Dermis blood vessel endothelial cell (primary cell): Measurements from ENCODE around the gene TRIM67. TPM values are rescaled to one million over a fixed set of nuclear protein-coding genes. Genes with fewer than 3 reads are reported as not detected.

ENCODE experiments used
- DNase-seq: peaks from one replicate; pipeline ENCODE4 v3.0.0; 2010
- total RNA-seq: library from RNA; depleted of rRNA; stranded (reverse); fragments of >200 nt; gene quantifications from 2 replicates; pipeline ENCODE4 v1.2.3, GENCODE V29; 2014

Gene TRIM67
- total RNA-seq, 1 donor from 2014 or later: not detected

DNA sequence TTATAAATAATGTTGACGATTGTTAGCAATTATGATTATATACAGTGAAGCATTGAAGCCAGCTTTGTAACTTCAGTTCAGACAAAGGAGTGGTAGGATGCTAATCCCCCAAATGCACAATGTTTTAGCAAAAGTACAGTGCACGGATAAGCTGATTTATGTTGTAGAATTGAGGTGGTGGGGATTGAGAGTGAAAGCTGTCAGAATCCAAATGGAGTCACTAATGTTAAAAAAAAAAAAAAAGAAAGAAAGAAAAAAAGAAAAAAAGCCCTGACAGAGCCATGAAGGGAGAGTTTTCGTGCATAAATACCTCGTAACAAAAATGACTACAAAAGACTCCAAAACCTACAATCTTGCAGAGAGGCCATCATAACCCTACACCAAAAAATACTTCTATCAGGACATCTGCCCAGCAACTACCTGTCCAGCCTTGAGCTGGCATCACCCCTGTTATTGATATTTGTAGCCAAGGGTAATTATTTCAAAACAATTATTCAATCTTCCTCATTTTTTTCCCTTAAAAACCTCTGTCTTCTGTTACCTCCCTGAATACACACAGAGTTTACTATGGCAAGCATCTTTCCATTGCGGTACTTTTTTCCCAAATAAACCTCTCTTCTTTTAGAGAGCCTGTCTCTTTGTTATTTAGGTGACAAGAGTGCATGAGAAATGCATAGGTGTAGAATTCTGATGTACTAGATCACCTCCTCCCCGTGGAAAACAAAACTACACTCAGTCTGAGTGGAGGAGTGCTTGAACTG lies 2.5 kb upstream of the TRIM67 start:
- DNase-seq: no peak

DNA sequence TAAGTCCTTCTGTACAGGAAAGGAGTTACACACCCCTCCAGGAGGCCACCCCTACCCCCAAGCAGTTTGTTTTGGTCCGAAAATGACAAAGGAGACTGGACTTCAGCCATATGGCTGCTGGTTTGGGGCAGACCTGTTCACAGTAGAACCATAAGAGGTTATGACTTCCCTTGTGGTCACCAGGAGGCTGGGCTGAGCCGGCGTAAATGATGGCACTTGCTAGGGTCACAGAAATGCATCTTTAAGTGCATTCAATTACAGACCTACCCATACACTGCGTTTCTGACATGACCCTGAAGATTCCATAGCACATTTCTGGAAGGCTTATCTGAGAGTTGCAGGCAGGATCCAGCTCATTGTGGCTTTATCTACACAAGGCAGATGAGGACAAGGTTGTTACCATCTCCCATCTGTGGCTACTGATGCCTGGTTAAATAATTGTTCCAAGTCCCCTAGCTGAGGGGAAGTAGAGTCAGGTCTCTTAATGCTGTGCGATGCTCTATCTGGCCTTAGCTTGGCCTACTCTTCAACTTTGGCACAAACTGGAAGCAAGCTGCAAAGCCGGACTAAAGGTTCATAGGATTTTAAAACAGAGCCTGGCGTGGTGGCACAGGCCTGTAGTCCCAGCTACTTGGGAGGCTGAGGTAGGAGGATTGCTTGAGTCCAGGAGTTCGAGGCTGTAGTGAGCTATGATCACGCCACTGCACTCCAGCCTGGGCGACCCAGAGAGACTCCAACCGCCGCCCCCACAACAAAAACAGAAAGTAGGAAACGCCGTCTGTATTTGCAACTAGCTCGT lies 1.7 kb upstream of the TRIM67 start:
- no peak for DNase-seq

DNA sequence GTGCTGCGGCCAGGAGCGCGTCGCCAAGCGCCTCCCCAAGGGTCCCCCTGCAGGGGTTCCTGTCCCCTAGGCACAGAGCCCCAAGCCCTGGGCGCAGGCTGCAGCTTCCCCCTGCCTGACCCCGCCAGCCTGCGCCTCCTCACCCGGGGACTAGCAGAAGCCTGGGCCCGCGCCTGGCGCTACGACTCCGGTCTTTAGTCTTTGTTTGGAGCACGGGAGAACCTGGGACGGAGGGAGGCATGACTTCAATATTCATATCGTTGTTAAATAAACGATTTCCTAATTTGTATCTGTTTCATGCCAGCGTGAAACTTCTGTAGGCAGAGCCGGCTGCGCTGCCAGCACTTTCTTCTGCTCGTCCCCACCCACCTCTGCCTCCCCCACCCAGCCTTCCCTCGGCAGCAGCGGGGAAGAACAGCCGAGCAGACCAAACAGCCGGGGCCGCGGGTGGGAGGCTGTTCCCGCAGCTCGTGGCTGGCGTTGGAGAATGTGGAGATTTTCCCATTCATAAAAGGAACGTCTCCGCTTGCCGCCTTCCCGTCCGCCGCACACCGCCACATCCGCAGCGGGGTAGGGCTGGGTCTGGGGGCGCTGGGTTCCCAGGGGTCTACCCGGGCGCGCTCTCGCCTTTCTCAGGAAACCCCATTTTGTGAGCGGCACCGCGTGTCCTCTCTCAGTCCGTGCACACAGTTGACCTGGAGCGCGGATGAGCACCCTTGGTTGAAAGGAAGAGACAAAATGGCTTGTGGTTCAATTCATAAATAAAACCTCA lies 777 bp upstream of the TRIM67 start:
- DNase-seq: no peak

DNA sequence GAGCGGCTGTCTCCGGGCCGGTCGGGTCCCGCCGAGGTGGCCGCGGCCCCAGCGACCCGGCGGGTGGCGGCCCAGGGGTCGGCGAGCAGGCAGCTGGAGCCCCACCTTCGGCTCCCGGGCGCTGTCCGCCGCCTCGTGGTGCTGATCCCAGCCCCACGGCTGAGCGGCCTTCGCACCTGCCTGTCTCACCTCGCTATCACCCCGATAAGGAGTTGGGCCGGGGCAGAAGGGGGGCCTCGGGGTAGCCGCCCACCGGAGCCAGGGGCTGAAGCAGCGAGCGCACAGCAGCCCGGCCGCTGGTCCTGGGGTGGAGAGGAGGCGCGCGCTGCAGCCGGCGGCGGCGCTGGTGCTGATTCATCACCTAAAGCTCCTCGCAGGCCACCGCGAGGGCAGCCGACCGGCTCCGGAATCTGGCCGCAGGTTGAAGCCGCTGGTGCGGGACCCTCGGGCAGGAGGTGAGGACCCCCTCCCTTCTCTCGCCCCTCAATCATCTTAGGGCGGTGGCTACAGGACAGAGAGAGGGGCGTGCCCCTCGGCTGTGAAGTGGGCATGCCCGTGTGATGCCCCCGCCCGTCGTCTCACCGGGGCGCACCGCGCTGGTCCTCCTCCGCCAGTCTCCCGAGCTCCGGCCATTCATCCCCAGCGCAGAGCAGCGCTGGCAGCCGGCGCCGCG lies 575 bp downstream of the TRIM67 start:
- DNase-seq: peak; percentile 52

DNA sequence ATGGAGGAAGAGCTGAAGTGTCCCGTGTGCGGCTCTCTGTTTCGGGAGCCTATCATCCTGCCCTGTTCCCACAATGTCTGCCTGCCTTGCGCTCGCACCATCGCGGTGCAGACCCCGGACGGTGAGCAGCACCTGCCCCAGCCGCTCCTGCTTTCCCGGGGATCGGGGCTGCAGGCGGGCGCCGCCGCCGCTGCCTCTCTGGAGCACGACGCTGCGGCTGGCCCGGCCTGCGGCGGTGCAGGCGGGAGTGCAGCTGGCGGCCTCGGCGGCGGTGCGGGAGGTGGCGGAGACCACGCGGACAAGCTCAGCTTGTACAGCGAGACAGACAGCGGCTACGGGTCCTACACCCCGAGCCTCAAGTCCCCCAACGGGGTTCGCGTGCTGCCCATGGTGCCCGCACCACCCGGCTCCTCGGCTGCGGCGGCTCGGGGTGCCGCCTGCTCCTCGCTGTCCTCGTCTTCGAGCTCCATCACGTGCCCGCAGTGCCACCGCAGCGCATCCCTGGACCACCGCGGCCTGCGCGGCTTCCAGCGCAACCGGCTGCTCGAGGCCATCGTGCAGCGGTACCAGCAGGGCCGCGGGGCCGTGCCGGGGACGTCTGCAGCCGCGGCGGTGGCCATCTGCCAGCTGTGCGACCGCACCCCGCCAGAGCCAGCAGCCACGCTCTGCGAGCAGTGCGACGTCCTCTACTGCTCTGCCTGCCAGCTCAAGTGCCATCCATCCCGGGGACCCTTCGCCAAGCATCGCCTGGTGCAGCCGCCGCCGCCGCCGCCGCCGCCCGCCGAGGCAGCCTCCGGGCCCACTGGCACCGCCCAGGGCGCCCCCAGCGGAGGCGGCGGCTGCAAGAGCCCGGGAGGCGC lies 1.3 kb downstream of the TRIM67 start:
- DNase-seq: no peak

DNA sequence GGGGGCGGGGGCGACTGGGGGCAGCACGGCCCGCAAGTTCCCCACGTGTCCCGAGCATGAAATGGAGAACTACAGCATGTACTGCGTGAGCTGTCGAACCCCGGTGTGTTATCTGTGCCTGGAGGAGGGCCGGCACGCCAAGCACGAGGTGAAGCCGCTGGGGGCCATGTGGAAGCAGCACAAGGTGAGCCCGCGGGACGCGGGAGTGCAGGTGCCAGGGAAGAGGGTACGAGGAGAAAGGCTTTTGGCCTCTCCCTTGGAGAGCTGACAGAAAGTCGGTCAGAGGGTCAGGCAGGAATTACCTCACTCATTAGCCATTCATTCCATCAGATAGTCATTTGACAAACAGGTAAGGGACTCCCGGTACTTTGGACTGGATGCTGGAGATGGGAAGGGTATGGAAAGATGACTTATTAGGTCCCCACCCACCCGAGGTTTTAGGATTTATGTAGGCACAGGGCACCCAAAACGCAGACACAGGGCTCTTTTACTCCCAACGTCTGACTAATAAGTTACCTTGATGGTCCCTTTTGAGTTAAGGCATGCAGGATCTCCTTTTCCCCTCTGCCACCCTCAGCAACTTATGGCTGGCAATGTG lies 2.1 kb downstream of the TRIM67 start:
- no peak for DNase-seq

DNA sequence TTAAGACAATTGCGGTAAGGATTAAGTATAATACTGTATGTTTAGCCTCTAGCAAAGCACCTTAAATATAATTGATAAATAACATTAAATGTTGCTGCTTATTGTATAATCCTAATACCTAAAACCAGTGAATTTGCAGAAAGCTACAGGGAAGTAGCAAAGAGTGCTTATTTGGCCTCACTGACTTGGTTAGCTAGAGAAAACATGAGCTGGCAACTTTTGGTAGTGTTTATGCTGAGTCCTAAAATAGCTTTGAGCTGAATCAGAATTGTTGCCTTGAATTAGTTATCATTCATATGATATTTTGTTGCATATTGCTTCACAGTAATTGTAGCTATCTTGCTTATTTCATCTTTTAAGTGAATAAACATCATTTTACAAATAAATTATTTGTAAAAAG lies 3.5 kb downstream of the TRIM67 start:
- no peak for DNase-seq

DNA sequence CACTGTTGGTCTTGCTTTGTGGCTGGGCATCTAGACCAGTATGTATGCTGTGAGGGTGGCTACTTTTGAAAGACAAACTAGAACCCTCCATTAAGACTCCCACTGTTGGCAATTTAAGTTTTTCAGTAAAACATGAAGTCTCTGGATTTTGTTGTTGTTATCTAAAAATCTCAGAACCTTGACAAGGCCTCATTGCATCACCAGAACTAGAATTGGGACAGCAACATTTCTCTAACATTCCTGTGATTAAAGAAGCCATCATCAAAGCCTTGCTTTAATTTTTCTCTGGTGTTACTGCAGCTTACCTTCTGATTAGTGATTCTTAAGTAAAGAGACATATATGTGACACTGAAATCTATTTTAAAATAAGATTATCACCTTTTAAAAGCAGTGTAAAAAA lies 4.5 kb downstream of the TRIM67 start:
- no peak for DNase-seq

DNA sequence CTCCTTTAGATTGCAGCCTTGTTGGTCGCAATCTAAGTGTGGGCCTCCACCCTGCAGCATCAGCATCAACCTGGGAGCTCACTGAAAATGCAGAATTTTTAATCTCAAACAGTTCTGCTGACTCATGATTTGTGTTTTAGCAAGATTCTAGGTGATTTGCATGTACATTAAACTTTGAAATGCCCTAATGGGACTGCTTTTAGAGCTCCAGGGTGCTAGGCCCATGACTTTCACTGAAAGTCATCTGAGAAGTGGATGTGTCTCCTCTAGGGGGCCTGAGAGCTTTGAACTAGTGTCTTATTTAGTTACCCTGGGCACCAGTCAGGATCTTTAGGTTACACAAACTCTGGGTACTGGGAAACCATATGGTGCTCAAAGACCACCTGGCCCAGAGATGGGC lies 9.0 kb downstream of the TRIM67 start:
- no peak for DNase-seq

DNA sequence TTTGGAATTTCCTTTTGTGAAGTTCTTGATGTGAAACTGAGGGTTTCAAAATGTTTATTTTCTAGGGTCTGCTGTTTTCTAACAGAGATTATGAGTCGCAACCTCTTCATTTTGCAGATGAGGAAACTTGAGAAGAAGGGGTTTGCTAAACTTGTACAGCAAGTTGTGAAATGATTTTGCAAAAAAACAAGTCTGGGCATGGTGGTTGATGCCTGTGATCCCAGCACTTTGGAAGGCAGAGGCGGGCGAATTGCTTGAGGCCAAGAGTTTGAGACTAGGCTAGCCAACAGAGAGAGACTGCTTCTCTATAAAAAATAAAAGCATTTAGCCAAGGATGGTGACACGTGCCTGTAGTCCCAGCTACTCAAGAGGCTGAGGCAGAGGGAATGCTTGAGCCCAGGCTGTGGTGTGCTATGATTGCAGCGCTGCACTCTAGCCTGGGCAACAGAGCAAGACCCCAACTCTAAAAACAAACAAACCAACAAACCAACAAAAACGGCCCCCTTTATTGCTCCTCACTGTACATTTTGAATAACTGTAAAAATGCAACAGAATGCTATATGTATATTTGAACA lies 9.9 kb downstream of the TRIM67 start:
- no peak for DNase-seq

DNA sequence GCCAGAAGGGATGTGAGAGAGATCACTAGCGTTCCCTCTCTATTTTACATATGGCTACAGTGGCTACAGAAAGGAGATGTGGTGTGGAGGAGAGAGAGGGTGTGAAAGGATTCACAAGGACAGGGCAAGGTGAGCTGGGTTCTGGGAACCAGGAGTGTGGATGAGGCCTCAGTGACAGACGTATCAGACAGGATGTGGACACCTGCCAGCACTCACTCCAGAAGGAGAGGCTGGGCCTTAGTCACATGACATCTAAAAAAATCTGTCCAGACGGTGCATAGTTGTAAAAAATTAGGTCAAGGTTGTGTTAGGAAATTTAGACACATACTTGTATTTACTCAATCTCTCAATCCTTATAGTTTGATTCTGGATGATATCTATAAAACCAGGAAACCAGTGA lies 10.6 kb downstream of the TRIM67 start:
- no peak for DNase-seq

DNA sequence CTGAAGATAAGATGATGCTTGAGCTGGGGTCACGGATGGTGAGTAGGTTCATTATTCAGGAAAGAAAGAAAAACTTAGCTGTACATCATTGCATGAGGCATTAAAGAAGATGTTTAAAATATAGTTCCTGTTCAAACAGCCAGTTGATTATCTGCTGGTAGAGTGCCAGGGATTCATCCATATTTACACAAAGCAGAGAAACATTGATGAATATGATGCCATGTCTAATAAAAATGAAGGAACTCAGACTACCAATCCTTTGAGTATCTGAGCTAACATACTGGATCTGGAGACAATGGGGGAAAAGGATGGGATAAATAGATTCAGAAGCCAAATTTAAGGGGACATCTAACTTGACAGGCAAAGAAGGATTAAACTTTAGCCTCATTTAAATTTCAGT lies 14.6 kb downstream of the TRIM67 start:
- no peak for DNase-seq

DNA sequence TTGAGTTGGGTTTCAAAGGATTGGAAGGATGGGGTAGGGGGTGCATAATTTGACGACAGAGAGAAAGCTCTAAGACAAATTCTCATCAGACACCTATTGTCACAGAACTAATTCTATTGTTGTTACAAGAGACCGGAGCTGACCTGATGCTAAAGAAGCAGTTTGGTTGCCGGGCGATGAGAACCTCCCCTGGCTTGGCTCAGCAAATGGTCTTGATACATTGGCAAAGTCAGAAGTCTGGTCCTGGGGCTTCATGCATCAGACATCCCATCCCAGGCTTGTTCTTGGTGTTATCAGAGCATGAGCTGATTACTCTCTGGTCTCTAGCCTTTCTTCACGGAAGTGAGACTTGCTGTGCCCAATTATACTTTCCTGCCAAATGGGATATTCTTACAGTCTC lies 15.4 kb downstream of the TRIM67 start:
- DNase-seq: no peak

DNA sequence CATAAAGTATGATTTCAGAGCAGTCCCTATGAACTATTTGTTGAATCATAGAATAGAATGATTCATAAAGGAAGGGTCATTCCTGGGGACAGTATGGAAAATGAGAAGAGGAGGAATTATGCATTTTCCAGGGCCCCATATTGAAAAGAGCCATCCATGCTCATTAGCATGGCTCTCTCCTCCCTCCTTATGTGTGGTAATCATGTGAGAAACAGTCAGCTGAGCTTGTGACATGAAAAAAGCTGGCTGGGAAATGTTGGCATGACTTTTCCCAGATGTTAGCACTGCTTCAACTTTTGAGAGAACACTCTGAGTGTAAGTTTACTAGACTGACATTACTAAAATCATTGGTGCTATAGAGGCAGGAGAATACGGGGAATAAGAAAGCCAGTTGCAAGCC lies 16.1 kb downstream of the TRIM67 start:
- DNase-seq: no peak

DNA sequence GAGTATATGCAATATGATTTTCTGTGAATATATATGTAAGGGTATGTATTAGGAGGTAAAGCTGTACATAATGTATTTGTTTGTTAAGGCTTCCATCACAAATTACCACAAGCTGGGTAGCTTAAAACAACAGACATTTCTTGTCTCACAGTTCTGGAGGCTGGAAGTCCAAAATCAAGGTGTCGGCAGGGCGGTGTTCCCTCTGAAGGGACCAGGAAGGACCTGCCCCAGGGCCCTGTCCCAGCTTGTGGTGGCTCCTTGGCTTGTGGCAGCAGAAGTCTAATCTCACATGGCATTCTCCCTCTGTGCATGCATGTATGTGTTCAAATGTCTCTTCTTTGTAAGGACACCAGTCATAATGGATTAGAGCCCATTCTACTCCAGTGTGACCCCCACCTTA lies 17.1 kb downstream of the TRIM67 start:
- DNase-seq: no peak

DNA sequence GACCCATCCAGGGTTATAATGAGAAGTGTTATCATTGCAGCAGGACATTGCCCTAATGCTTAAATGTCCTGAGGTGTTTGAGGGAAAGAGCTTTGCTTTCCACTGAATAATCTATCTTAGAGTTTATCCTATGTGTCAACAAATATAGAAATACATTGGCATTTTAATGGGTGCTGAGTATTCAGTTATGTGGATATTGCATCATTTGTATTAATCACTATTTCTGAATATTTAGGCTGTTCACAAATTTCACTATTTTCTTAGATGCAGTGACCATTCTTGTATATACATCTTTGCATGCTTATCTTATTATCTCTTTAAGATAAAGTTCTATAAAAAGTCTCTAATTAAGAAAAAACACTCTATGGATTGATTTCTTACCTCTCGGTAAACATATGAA lies 18.2 kb downstream of the TRIM67 start:
- no peak for DNase-seq

DNA sequence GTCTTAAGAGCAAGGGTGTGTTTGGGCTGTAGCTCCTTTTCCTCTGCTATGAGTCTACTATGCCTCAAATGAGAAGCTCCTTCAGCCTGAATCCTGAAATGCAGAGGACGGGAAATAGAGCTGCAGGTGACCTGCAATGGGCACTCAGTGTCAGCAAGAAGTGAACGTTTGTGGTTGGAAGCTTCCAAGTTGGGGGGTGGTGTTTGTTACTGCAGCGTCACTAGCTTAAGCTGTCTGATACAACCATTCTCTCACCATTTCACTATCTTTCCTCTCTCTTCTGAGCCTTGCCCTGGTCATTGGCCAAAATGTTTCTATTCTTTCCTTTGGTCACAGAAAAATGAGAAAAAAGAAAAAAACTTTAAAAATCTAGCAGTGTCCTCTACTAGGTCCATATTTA lies 19.4 kb downstream of the TRIM67 start:
- no peak for DNase-seq

DNA sequence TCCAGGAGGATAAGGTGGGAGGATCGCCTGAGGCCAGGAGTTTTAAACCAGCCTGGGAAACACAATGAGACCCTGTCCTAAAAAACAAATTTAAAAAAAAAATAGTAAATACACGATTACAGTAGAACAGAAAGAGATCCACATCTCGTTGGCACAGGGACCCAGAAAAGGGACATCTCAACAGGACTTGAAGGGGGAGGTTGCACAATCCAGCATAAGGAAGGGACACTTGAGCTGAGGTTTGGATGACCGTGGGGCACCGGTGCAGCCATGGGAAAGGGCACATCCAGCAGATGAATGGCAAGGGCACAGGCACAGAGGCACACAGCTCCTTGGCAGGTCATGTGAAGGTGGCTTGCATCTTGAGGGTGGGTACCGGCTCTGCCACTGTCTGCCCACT lies 20.5 kb downstream of the TRIM67 start:
- DNase-seq: no peak

DNA sequence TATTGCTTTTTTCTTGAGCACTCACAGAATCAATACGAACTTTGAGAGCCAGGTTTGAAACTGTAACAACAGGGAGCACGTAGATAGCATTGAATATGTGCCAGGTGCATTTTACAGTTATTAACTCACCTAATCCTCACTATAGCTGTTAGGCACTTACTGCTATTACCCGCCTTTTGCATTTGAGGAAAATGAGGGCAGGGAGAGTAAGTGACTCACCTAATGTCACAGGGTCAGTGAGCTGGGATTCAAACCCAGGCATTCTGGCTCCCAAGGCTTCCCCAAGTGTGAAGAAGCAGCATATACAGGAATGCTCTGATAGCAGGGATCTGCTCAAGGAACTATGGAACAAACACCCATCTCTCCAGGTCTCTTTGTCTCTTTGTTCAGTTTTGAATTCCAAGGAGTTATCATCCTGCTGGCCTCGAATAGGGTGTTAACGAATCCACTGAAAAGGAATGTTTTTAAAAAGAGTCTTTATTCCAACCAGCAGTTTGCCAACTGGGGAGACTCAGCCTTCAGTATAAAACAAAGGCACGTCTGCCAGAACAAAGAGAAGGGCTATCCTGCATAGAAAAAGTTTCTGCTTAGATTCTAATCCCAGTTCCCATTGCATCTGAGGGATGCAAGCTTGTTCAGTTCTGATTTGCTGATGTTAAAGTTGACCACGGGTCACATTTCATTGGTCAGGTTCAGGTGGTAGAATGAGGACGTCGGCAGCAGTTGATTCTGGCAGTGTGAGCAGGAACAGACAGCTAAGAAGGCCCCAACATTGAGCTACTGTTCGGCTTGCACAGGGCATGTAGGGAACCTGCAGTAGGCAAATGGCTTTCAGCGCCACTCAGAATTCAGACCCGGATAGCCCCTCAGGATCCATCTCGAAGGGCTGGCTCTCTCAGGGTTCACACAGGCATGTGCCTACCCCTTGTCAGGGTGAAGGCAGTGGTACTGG lies 22.1 kb downstream of the TRIM67 start:
- no peak for DNase-seq

DNA sequence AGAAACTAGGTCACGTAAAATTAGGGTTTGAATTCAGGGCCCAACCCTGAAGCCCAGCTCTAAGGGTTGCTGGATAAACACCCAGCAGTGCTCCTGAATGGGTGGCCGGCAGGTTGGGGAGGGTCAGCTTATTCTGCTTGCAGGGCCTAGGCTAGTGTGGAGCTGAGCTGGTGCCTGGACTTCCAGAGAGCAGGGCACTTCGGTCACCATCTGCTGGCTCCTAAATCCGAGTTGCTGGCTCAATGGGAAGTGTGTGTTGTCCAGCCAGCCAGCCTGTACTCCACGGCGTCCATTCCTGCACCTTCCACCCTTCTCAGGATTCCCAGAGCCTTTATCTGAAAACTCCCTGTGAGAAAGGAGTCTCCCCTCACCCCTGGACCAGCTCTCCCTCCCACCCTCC lies 23.0 kb downstream of the TRIM67 start:
- no peak for DNase-seq
